K562 (cell line): ENCODE data around the gene FAM89B. TPM values are rescaled to one million over a fixed set of nuclear protein-coding genes. Genes with fewer than 3 reads are reported as not detected.

Experiments used
- BCOR ChIP-seq: fragments of 450-650 bp; IDR thresholded peaks from 2 replicates; pipeline ENCODE4 v1.6.1; 2016
- CBX1 ChIP-seq: sonication (generic); IDR thresholded peaks from 2 replicates; pipeline ENCODE4 v1.6.1; 2016; ENCODE audit warnings: antibody characterized with exemption, low read depth, mild to moderate bottlenecking
- CCNT2 ChIP-seq: IDR thresholded peaks from 2 replicates; pipeline ENCODE4 v1.6.1; 2011; ENCODE audit warnings: borderline replicate concordance, low read depth, mild to moderate bottlenecking, moderate library complexity, mixed read lengths, low read length; ENCODE audit not compliant: insufficient read length; ENCODE audit errors: extremely low read depth
- CREB1 ChIP-seq, 2 experiments: sonication (generic) in 1 of 2; formaldehyde crosslinking in 1 of 2; IDR thresholded peaks; 2 replicates each; pipeline versions ENCODE4 v1.6.1 to v1.8.0; 2012 to 2022; ENCODE audit warnings: inconsistent platforms in 1 of 2, mild to moderate bottlenecking in 1 of 2, missing genetic modification reagents in 1 of 2, moderate library complexity in 1 of 2
- HDAC1 ChIP-seq, 2 experiments: fragments of 450-650 bp; IDR thresholded peaks; 2 replicates each; pipeline ENCODE4 v1.6.1; 2016 to 2017; ENCODE audit warnings: inconsistent platforms in 1 of 2, mild to moderate bottlenecking in 1 of 2, moderate library complexity in 1 of 2
- HDGF ChIP-seq: fragments of 450-650 bp; IDR thresholded peaks from 2 replicates; pipeline ENCODE4 v1.6.1; 2016
- HMBOX1 ChIP-seq: sonication (generic); IDR thresholded peaks from 2 replicates; pipeline ENCODE4 v1.6.1; 2016
- HNRNPL ChIP-seq: fragments of 200-400 bp; formaldehyde crosslinking; IDR thresholded peaks from 2 replicates; pipeline ENCODE4 v1.6.1; 2017; ENCODE audit warnings: low read depth, mild to moderate bottlenecking, low read length
- HOXB6 ChIP-seq: fragments of 250-450 bp; sonication (Bioruptor Pico); IDR thresholded peaks from 2 replicates; pipeline ENCODE4 v1.5.1; 2022; ENCODE audit warnings: mild to moderate bottlenecking, borderline replicate concordance
- KDM2B ChIP-seq: fragments of 250-450 bp; sonication (Bioruptor Pico); IDR thresholded peaks from 2 replicates; pipeline ENCODE4 v1.8.0; 2021; ENCODE audit warnings: mild to moderate bottlenecking, moderate library complexity
- LCOR ChIP-seq: sonication (generic); formaldehyde crosslinking; IDR thresholded peaks from 2 replicates; pipeline ENCODE4 v1.8.0; 2022; ENCODE audit warnings: mild to moderate bottlenecking, missing genetic modification reagents
- MAZ ChIP-seq, 2 experiments: fragments of 450-650 bp in 1 of 2; sonication (generic) in 1 of 2; formaldehyde crosslinking; IDR thresholded peaks in 1 of 2; conservative IDR thresholded peaks in 1 of 2; 2 replicates each; pipeline versions ENCODE4 v1.4.0 to v1.5.0; 2020; ENCODE audit warnings: mild to moderate bottlenecking in 1 of 2, missing genetic modification reagents in 1 of 2
- MCM5 ChIP-seq: fragments of 450-650 bp; IDR thresholded peaks from 2 replicates; pipeline ENCODE4 v1.6.1; 2016; ENCODE audit warnings: low read depth
- NRF1 ChIP-seq, 2 experiments: fragments of 450-650 bp; IDR thresholded peaks in 1 of 2; conservative IDR thresholded peaks in 1 of 2; 2 replicates each; pipeline ENCODE4 v1.6.1; 2014; ENCODE audit warnings: mild to moderate bottlenecking in 2 of 2
- OTX1 ChIP-seq: fragments of 450-650 bp; formaldehyde crosslinking; IDR thresholded peaks from 2 replicates; pipeline ENCODE4 v1.4.0; 2022; ENCODE audit warnings: mild to moderate bottlenecking
- POLR2A ChIP-seq: fragments of 450-650 bp; conservative IDR thresholded peaks from 2 replicates; pipeline ENCODE4 v1.6.1; 2016
- RBBP5 ChIP-seq: fragments of 200-600 bp; sonication (generic); IDR thresholded peaks from 2 replicates; pipeline ENCODE4 v1.6.1; 2012; ENCODE audit warnings: borderline replicate concordance, mild to moderate bottlenecking, low read length, control low read depth, inconsistent platforms; ENCODE audit not compliant: insufficient read depth, poor library complexity, severe bottlenecking
- RBFOX2 ChIP-seq: fragments of 200-400 bp; formaldehyde crosslinking; IDR thresholded peaks from 2 replicates; pipeline ENCODE4 v1.6.1; 2017; ENCODE audit warnings: low read depth, mild to moderate bottlenecking, low read length, moderate library complexity
- SMAD2 ChIP-seq: fragments of 150-350 bp; IDR thresholded peaks from 2 replicates; pipeline ENCODE4 v1.6.1; 2014; ENCODE audit warnings: low read depth, mild to moderate bottlenecking, low read length
- SPI1 ChIP-seq: IDR thresholded peaks from 2 replicates; pipeline ENCODE4 v1.6.1; 2011; ENCODE audit warnings: low read depth, low read length, control low read depth, borderline replicate concordance
- YY1 ChIP-seq, 3 experiments: IDR thresholded peaks; 2 replicates each; pipeline ENCODE4 v1.6.1; 2011; ENCODE audit warnings: low read length in 2 of 3, mild to moderate bottlenecking in 2 of 3, moderate library complexity in 2 of 3, borderline replicate concordance in 1 of 3, control low read depth in 1 of 3, low read depth in 1 of 3; ENCODE audit not compliant: insufficient read depth in 3 of 3, insufficient replicate concordance in 2 of 3, control insufficient read depth in 1 of 3, insufficient read length in 1 of 3; ENCODE audit errors: extremely low read depth in 1 of 3
- ZBTB43 ChIP-seq: sonication (generic); formaldehyde crosslinking; IDR thresholded peaks from 2 replicates; pipeline ENCODE4 v1.8.0; 2023; ENCODE audit warnings: mild to moderate bottlenecking, missing genetic modification reagents
- ZKSCAN1 ChIP-seq: fragments of 150-350 bp; IDR thresholded peaks from 2 replicates; pipeline ENCODE4 v1.6.1; 2016; ENCODE audit warnings: low read depth, low read length
- ZSCAN32 ChIP-seq: fragments of 450-650 bp; formaldehyde crosslinking; IDR thresholded peaks from 2 replicates; pipeline ENCODE4 v1.4.0; 2020; ENCODE audit warnings: mild to moderate bottlenecking, moderate library complexity
- polyA plus RNA-seq, 8 experiments: library from polyadenylated mRNA; depleted of rRNA in 4 of 8; stranded (reverse) in 5 of 8; unstranded in 3 of 8; fragments of >200 nt; fragmentation: Nextera tagmentation in 2 of 8; fragmentation: Illumina TruSeq in 1 of 8; extraction: Ambion mirVana in 2 of 8; extraction: Trizol in 1 of 8; gene quantifications; 2 replicates each; pipeline versions ENCODE4 v1.2.1 to v1.2.3, GENCODE V29; 2011 to 2014; ENCODE audit warnings: inconsistent platforms in 1 of 8, missing spikeins in 1 of 8
- total RNA-seq, 7 experiments: library from RNA; depleted of rRNA in 6 of 7; stranded (reverse); fragments of >200 nt in 6 of 7; fragmentation: Illumina TruSeq in 2 of 7; extraction: Trizol in 2 of 7; gene quantifications; 2 replicates each; pipeline versions ENCODE4 v1.2.1 to v1.2.3, GENCODE V29; 2011 to 2021; ENCODE audit warnings: low replicate concordance in 1 of 7

Gene FAM89B
- total and polyA plus RNA-seq, 9 of the 15 experiments (the other 6 are each of a cell fraction or from before 2014, with no cell fraction given), result 0.32 to 27.6 (median 11.9) TPM

GRCh38 chr11:65575568-65576231 is 3.4 kb downstream of the FAM89B start, which contains the start of gene EHBP1L1 (continued):
- TF ChIP-seq OTX1 (CRISPR knock-in tag) (0 out of 2 replicates have a peak, but pooled peaks have one; percentile 22), HOXB6 (CRISPR knock-in tag) (0 out of 2 replicates have a peak, but pooled peaks have one; percentile 46), POLR2A (peak; percentile 61), SMAD2 (no peak), HNRNPL (0 out of 2 replicates have a peak, but pooled peaks have one; percentile 27), HMBOX1 (peak; percentile 91; the same call in 1 of the 2 replicates), MCM5 (no peak), ZSCAN32 (CRISPR knock-in tag) (no peak), HDGF (peak; percentile 96; the same call in 1 of the 2 replicates), LCOR (CRISPR knock-in tag) (0 out of 2 replicates have a peak, but pooled peaks have one; percentile 15), CREB1 (IDR thresholded peaks at IDR 0.05) (no peak), CREB1 (CRISPR knock-in tag; IDR thresholded peaks at IDR 0.05) (0 out of 2 replicates have a peak, but pooled peaks have one; percentile 5), MAZ (CRISPR knock-in tag; conservative IDR thresholded peaks at IDR 0.05 in 1 of 2, IDR thresholded peaks at IDR 0.05 in 1 of 2) (peak; percentile 60 to 89; a peak in 3 of 4 replicates), YY1 (IDR thresholded peaks at IDR 0.05; ENCODE audit: borderline replicate concordance in 1 of 3, control insufficient read depth in 1 of 3, extremely low read depth in 1 of 3, insufficient read depth in 3 of 3, insufficient read length in 1 of 3, insufficient replicate concordance in 2 of 3, low read depth in 1 of 3, low read length in 2 of 3) (peak in 1 of 3 experiments; percentile 19), SPI1 (peak; percentile 75), KDM2B (CRISPR knock-in tag) (no peak; the same call in 1 of the 2 replicates), ZKSCAN1 (0 out of 2 replicates have a peak, but pooled peaks have one; percentile 16), CCNT2 (no peak), RBFOX2 (peak; percentile 62), HDAC1 (IDR thresholded peaks at IDR 0.05) (peak in 1 of 2 experiments; percentile 1; a peak in 1 of 4 replicates), NRF1 (conservative IDR thresholded peaks at IDR 0.05 in 1 of 2, IDR thresholded peaks at IDR 0.05 in 1 of 2) (peak in 1 of 2 experiments; percentile 39; a peak in 2 of 4 replicates), CBX1 (peak; percentile 79), ZBTB43 (CRISPR knock-in tag) (no peak), RBBP5 (peak; percentile 21), BCOR (peak; percentile 73)
